HUDEP-2 (cell line): ENCODE measurements around the gene ASIC5.
A peak's percentile ranks its signal among the peaks of the same experiment; 100 is the strongest.

Experiments
- DNase-seq, 76 experiments: peaks; one replicate each; lab custom pipeline; 2025; ENCODE audit not compliant: unreplicated experiment in 76 of 76; lab: John Stamatoyannopoulos, UW

Gene ASIC5

GRCh38 chr4:155881555-155881954, 15.5 kb upstream of the ASIC5 start:
- DNase-seq, result no peak

GRCh38 chr4:155879767-155880166, 13.7 kb upstream of the ASIC5 start:
- no peak for DNase-seq

- DNase-seq, result no peak
Measured at GRCh38 chr4:155878611-155879010, 12.5 kb upstream of the ASIC5 start.

- DNase-seq, result no peak
Measured at GRCh38 chr4:155877971-155878370, 11.9 kb upstream of the ASIC5 start.

GRCh38 chr4:155875878-155876277, 9.8 kb upstream of the ASIC5 start:
- DNase-seq, result no peak

- no peak for DNase-seq
Measured at GRCh38 chr4:155855897-155856296, 10.2 kb downstream of the ASIC5 start.

- DNase-seq, result no peak
Measured at GRCh38 chr4:155854582-155855226, 11.4 kb downstream of the ASIC5 start.

GRCh38 chr4:155853189-155853588, 12.9 kb downstream of the ASIC5 start:
- DNase-seq, result no peak

GRCh38 chr4:155849042-155849441, 17.0 kb downstream of the ASIC5 start:
- no peak for DNase-seq

GRCh38 chr4:155846929-155847328, 19.1 kb downstream of the ASIC5 start:
- no peak for DNase-seq

GRCh38 chr4:155842080-155842479, 24.0 kb downstream of the ASIC5 start:
- no peak for DNase-seq

GRCh38 chr4:155837203-155837796, 28.8 kb downstream of the ASIC5 start:
- no peak for DNase-seq

GRCh38 chr4:155832664-155833063, 33.4 kb downstream of the ASIC5 start:
- DNase-seq, result no peak

- no peak for DNase-seq
Measured at GRCh38 chr4:155828628-155829027, 37.4 kb downstream of the ASIC5 start.

- DNase-seq, result no peak
Measured at GRCh38 chr4:155822572-155822971, 43.5 kb downstream of the ASIC5 start.

- DNase-seq, result no peak
Measured at GRCh38 chr4:155820887-155821518, 45.1 kb downstream of the ASIC5 start.

GRCh38 chr4:155819066-155819465, 47.0 kb downstream of the ASIC5 start:
- no peak for DNase-seq

GRCh38 chr4:155818639-155819038, 47.4 kb downstream of the ASIC5 start:
- no peak for DNase-seq

- DNase-seq, result no peak
Measured at GRCh38 chr4:155811083-155811482, 55.0 kb downstream of the ASIC5 start.

GRCh38 chr4:155809835-155810234, 56.2 kb downstream of the ASIC5 start:
- peak in 29 of 76 experiments; percentile 0 to 55 (median 21) for DNase-seq

- DNase-seq, result no peak
Measured at GRCh38 chr4:155807021-155807420, 59.1 kb downstream of the ASIC5 start.

GRCh38 chr4:155805016-155805415, 61.1 kb downstream of the ASIC5 start:
- no peak for DNase-seq
